Measurements from ENCODE around the gene HYAL3. TPM values are rescaled to one million over a fixed set of nuclear protein-coding genes. Genes with fewer than 3 reads are reported as not detected.
"Not testable (repeated sequence)": the region's sequence is repeated elsewhere in the genome, so short reads cannot be mapped to it uniquely, and the experiment has no call there.

Gene HYAL3
- total RNA-seq, 4 donors from 2014 or later: 2.4 to 8.8 (median 4.0) TPM

DNA sequence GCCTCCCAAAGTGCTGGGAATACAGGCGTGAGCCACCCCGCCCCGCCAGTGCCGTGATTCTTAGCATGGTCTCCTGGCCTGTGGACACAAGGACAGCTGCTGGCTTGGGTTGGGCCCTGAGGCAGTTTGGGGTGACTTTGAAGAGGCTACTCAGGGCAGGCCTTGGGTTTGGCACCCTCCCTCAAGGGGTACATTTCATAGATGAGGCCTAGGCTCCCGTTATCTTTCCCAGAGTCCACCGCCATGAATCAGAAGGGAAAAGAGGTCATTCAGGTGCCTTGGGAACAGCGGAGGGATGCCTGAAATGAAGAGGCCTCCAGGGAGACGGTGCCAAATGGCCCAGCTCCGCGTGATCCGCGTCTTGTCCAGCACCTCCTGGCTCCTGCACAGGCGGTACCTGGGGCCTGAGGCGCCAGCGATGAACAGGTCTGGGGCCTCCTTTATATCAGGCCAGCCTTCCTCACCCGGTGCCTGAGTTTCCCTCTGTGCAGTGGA, 53.9 kb downstream of the HYAL3 start:
- WGBS, 2 donors (ENCODE audit: low coverage in 1 of 2): 45 to 86% methylated on average over 4 to 6 of the region's 16 CpGs
- no peaks in the 10 kb centered on the region for H3K27me3 ChIP-seq
- peaks cover 3 to 100% (median 90%) of the 10 kb centered on the region in 3 donors for H3K4me1 ChIP-seq
- peak overlapping the region in 3 of 4 donors; percentile 78 to 100 (median 96) for H3K27ac ChIP-seq
- H3K4me3 ChIP-seq: peak overlapping the region in 1 of 2 donors; percentile 47
- peaks cover 0 to 16% of the 10 kb centered on the region in 2 donors for H3K36me3 ChIP-seq
- no peaks in the 10 kb centered on the region for H3K9me3 ChIP-seq
- ATAC-seq: no peak
- TF ChIP-seq POLR2AphosphoS5 (IDR thresholded peaks at IDR 0.05): no peak
- no peak for TF ChIP-seq EP300 (IDR thresholded peaks at IDR 0.05)
- TF ChIP-seq POLR2A (IDR thresholded peaks at IDR 0.05): no peak
- TF ChIP-seq, protein P1, sequence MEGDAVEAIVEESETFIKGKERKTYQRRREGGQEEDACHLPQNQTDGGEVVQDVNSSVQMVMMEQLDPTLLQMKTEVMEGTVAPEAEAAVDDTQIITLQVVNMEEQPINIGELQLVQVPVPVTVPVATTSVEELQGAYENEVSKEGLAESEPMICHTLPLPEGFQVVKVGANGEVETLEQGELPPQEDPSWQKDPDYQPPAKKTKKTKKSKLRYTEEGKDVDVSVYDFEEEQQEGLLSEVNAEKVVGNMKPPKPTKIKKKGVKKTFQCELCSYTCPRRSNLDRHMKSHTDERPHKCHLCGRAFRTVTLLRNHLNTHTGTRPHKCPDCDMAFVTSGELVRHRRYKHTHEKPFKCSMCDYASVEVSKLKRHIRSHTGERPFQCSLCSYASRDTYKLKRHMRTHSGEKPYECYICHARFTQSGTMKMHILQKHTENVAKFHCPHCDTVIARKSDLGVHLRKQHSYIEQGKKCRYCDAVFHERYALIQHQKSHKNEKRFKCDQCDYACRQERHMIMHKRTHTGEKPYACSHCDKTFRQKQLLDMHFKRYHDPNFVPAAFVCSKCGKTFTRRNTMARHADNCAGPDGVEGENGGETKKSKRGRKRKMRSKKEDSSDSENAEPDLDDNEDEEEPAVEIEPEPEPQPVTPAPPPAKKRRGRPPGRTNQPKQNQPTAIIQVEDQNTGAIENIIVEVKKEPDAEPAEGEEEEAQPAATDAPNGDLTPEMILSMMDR (IDR thresholded peaks at IDR 0.05): no peak

DNA sequence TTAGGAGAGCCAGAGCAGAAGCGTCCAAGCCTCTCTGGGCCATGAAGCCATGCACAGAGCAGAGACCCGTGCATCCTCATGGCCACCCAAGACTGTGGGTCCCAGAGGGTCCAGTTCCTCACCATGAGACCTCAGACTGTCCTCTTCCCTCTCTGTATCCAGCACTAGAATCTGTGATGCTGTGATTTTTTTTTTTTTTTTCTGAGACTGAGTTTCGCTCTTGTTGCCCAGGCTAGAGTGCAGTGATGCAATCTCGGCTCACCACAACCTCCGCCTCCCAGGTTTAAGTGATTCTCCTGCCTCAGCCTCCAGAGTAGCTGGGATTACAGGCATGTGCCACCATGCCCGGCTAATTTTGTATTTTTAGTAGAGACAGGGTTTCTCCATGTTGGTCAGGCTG, 54.4 kb downstream of the HYAL3 start:
- WGBS, 2 donors (ENCODE audit: low coverage in 1 of 2): 59% methylated on average over 6 of the region's 6 CpGs; no CpG with 5 or more reads in 1 of the 2 donors
- peaks cover 0 to 15% of the 10 kb centered on the region in 2 donors for H3K36me3 ChIP-seq
- peak overlapping the region in 3 of 4 donors; percentile 84 to 100 (median 96) for H3K27ac ChIP-seq
- not testable (repeated sequence) for ATAC-seq, H3K27me3 ChIP-seq, H3K4me3 ChIP-seq, H3K9me3 ChIP-seq
- peaks cover 3 to 100% (median 90%) of the 10 kb centered on the region in 3 donors for H3K4me1 ChIP-seq

DNA sequence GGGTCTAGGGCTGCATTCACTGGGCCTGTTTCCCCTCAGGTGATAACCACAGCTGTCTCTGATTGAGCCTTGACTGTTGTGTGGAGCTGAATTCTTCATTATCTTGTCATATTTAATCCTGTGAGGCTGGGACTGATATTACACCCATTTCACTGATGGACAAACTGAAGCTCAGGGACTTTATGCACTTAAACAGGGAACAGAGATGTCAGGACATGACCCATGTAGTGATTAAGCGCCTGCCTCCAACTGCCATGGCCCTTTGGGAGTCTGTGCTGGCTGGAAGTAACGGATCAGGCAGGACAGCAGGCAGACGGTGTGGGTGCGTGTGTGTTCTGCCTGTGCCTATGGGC, 55.7 kb downstream of the HYAL3 start:
- peak overlapping the region in 1 of 2 donors; percentile 11 for H3K4me3 ChIP-seq
- 75 to 76% methylated on average over 3 to 4 of the region's 4 CpGs for WGBS, 2 donors (ENCODE audit: low coverage in 1 of 2)
- no peaks in the 10 kb centered on the region for H3K27me3 ChIP-seq
- peaks cover 0 to 21% of the 10 kb centered on the region in 2 donors for H3K36me3 ChIP-seq
- ATAC-seq: no peak
- H3K27ac ChIP-seq: peak overlapping the region in 3 of 4 donors; percentile 84 to 100 (median 96)
- TF ChIP-seq POLR2A (IDR thresholded peaks at IDR 0.05) (no peak), EP300 (IDR thresholded peaks at IDR 0.05) (no peak), POLR2AphosphoS5 (IDR thresholded peaks at IDR 0.05) (no peak)
- TF ChIP-seq, protein P1 (IDR thresholded peaks at IDR 0.05): no peak
- no peaks in the 10 kb centered on the region for H3K9me3 ChIP-seq
- peaks cover 3 to 100% (median 90%) of the 10 kb centered on the region in 3 donors for H3K4me1 ChIP-seq

DNA sequence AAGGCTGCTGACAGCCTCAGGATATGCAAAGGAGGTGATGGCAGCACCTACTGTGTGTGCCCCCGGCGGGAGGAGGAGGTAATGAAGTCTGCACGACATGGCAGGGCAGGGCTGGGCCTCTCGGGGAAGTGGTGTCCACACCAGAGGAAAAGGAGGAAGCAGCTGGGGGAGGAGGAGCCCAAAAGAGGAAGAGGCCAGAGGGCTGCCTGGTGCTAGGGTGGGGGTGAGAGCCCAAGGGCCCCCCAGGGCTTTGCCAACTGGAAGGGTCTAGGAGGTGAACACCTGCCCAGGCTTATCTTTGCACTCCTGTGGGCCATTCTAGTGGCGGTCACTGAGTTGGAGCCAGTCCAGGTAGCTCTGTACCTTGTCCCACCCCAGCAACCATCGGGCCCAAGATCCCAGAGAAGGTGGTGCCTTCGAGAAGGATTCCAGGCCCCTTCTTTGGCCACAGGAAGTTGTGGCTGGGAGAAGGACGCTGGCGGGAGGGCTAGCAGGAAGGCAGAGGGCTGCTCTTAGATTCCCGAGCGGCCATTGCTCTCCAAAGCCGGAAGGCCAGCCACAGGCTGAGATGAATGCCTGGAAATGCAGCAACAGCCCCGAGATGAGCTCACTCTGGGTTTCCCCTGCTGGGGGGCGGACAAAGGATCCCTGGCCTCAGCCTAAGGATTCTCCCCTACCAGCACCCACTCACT, 56.2 kb downstream of the HYAL3 start:
- Histone ChIP-seq H3K4me3 (peak overlapping the region in 1 of 2 donors; percentile 11), H3K4me1 (peaks cover 3 to 100% (median 92%) of the 10 kb centered on the region in 3 donors), H3K9me3 (no peaks in the 10 kb centered on the region), H3K27ac (peak overlapping the region in 3 of 4 donors; percentile 84 to 100 (median 96)), H3K27me3 (no peaks in the 10 kb centered on the region), H3K36me3 (peaks cover 0 to 21% of the 10 kb centered on the region in 2 donors)
- peak; percentile 34 for ATAC-seq
- WGBS, 2 donors (ENCODE audit: low coverage in 1 of 2): 38% methylated on average over 4 of the region's 14 CpGs; no CpG with 5 or more reads in 1 of the 2 donors
- TF ChIP-seq, protein P1 (IDR thresholded peaks at IDR 0.05): peak in 2 of 4 experiments; percentile 5 to 15
- no peak for TF ChIP-seq POLR2A (IDR thresholded peaks at IDR 0.05)

Other genes starting within 250 kb of the HYAL3 start
- gene RBM5, start 210.5 kb downstream of the HYAL3 start, total RNA-seq: 100 to 1,000 TPM in 3 of 4 donors, 10 to 100 TPM in 1; 85.7 to 228 (median 136) TPM
- 10 to 100 TPM in 3 of 4 donors, 1 to 10 TPM in 1; 6.7 to 33.5 (median 16.3) TPM for gene SEMA3F, start 144.1 kb downstream of the HYAL3 start, total RNA-seq
- not detected for gene GNAT1, start 107.8 kb downstream of the HYAL3 start, total RNA-seq
- under 1 TPM in 2 of 4 donors, not detected in 2; 0.35 TPM for gene SLC38A3, start 94.1 kb downstream of the HYAL3 start, total RNA-seq
- gene GNAI2, start 63.2 kb downstream of the HYAL3 start, total RNA-seq: 100 to 1,000 TPM; 172 to 262 (median 222) TPM
- 10 to 100 TPM; 29.1 to 54.9 (median 44.2) TPM for gene SEMA3B, start 30.3 kb downstream of the HYAL3 start, total RNA-seq
- gene LSMEM2, start 20.3 kb downstream of the HYAL3 start, total RNA-seq: not detected
- gene IFRD2, start 7.0 kb downstream of the HYAL3 start, total RNA-seq: 10 to 100 TPM; 37.3 to 85.4 (median 64.9) TPM
- gene NAA80, start within 50 bp of the HYAL3 start, total RNA-seq: 10 to 100 TPM in 1 of 4 donors, 1 to 10 TPM in 3; 4.2 to 12.3 (median 7.9) TPM
- 10 to 100 TPM in 2 of 4 donors, 1 to 10 TPM in 2; 4.8 to 12.3 (median 7.9) TPM for gene HYAL1, start 4.2 kb upstream of the HYAL3 start, total RNA-seq
- 10 to 100 TPM; 37.2 to 87.0 (median 74.8) TPM for gene HYAL2, start 23.3 kb upstream of the HYAL3 start, total RNA-seq
- 10 to 100 TPM; 23.8 to 36.2 (median 31.3) TPM for gene TUSC2, start 28.8 kb upstream of the HYAL3 start, total RNA-seq
- gene RASSF1, start 41.4 kb upstream of the HYAL3 start, total RNA-seq: 10 to 100 TPM; 24.5 to 40.3 (median 26.9) TPM
- under 1 TPM in 1 of 4 donors, not detected in 3; 0.54 TPM for gene ZMYND10, start 46.3 kb upstream of the HYAL3 start, total RNA-seq
- gene NPRL2, start 51.4 kb upstream of the HYAL3 start, total RNA-seq: 10 to 100 TPM; 14.0 to 26.6 (median 19.5) TPM
- 10 to 100 TPM in 1 of 4 donors, 1 to 10 TPM in 3; 4.7 to 10.9 (median 9.0) TPM for gene CYB561D2, start 51.5 kb upstream of the HYAL3 start, total RNA-seq
- gene TMEM115, start 60.1 kb upstream of the HYAL3 start, total RNA-seq: 10 to 100 TPM; 41.1 to 66.2 (median 55.7) TPM
- 1 to 10 TPM in 1 of 4 donors, under 1 TPM in 3; 0.31 to 1.7 (median 0.66) TPM for gene CACNA2D2, start 204.2 kb upstream of the HYAL3 start, total RNA-seq

Data from gastroesophageal sphincter (tissue), 4 donors.